GM18909 (cell line): Measurements from ENCODE around the gene CPTP.

Experiments used
- ATAC-seq: cut with Tn5 transposase; IDR thresholded peaks from one replicate; pipeline ENCODE4 v1.9.1; 2021; ENCODE audit warnings: mild to moderate bottlenecking; ENCODE audit not compliant: unreplicated experiment, poor library complexity

Gene CPTP

DNA sequence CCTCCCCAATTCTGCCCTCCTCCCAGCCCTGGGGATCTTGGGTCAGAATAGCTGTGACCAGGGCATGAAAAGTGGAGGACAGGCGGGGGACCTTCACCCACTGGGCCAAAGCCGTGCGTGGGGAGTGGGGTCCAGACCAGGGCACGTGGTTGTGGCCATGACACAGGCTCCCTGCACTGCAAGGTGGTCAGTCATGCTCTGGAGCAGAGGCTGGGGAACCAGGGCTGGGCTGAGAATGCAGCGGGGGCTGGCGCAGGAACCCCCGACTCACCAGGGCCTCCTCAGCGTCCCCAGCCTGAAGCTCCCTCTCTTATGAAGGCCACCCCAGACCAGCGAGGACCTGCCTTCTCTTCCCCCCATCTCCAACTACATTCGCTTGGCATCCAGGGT, 21.9 kb downstream of the CPTP start:
- ATAC-seq: no peak

DNA sequence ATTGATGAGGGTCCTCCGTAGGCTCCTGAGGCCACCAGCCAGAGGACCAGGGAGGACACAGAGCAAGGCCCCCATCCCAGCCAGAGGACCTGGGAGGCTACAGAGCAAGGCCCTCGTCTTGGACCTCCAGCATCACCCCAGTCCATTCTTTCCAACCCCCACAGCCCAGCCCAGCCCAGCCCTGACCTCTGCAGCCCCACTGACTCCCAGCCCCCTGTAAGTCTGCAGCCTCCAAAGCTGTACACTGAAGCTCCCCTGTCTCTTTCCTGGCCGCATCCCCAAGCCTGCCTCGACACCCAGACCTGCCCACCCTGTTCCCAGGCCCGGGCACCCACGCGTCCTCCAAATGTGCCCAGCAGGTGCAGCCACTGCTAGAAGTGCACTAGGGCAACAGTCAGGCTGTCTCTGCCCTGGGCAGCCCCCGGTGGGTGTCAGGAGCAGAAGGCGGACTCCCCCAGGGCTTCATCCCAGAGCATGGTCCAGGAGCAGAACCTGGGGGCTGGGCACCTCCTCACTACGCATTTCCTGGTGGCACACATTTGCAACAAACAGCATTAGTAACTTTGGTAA, 22.5 kb downstream of the CPTP start:
- no peak for ATAC-seq

DNA sequence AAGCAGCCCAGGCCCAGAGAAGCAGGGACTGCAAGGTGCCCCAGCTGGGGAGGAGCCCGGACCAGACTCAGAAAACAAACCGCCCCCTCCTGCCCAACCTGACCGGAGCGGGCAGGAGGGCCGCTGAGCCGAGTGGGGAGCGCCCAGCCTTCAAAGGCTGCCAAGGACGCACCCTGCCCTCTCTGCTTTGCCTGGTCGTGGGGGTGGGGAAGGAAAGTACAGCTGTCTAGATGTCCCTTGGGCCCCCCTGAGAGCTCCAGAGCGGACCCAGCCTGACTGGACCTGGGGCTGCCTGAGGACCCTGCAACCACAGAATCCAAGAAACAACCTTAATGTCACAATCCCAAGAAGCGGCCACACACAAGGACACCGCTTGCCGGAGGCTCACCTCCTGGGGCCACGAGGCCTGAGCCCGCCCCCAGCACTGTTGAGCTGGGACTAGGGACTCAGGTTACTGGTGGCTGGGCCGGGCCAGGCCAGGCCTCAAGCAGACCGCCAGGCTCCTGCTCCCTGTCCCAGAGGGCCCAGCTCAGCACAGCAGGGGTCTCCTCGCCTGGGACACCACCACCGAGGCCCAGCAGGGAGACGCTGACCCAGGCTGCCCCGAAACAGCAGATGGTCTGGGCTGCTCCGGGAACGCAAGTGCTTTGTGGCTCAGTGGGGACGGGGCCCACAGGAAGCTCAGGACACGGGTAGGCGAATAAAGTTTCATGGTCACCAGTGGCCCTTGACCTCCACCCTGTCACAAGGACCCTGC, 23.2 kb downstream of the CPTP start:
- no peak for ATAC-seq

DNA sequence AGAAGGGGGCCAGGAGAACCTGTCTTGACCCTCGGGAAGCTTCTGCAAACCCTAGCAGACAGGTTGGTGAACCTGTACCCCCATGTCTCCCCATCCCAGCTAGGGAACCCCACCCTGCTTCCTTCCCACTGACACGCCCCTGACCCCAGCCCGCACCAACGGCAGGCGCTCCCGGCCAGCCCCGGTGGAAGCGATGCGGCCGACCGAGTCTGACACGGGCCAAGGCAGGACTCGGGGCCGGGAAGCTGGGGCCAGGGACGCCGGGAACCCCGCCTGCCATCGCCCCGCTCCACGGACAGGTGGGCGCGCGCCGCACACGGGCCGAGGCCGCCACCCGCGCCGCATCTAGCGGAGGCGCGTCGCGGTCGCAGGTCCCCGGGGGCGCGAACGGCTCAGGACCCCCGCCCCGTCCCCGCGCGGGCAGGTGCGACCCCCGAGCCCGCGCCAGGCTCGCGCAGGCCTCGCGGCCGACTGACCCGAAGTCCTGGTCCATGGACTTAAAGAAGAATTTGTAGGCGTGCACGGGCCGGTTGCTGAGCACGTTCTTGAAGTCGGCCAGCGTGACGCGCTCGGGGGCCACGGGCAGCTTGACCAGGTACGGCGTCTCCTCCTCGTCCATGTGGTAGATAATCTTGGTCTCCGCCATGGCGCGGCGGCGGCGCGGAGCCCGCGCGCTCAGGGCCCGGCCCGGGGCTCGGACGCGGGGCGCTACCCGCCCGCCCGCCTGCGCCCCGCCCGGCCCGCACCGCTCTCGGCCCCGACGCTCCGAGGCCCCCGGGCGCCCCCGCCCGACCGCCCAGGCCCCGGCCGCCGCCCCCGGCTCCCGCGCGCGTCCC, 24.0 kb downstream of the CPTP start:
- peak; percentile 30 for ATAC-seq

DNA sequence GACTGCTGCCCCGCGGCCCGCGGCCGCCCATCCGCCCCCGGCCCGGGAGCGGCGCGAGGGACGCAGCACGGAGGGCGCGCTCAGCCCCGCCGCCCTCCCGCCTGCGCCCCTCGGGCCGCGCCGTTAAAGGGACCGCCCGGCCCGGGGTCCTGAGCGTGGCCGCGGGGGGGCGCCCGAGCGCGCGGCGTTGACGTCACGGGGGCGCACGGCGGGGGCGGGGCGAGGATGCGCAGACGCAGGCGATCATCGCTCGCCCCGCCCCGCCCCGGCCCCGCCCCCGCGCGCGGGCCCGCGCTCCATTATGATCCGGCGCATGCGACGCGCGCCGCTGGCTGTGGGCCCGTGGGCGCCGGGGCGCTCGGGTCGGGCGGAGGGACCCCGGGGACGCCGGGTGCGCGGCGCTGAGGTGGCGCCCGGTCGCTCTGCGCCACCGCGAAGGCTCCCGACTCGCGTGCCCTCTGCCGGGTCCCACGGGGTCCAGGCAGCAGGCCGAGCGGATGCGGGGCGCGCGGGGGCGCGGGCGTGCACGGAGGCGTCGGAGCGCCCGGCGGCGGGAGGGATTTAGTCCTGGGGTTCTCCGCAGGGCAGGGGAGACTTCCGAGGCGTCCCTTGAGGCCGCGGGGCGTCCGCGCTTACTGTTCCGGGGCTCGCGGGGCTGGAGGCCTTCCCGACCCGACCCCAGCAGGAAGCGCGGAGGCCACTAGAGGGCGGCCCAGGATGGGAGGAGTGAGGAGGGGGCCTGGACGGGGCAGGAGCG, 24.8 kb downstream of the CPTP start, which contains the start of gene DVL1:
DVL1 (minus strand) TSS at position 163 of the 757 bp plus-strand sequence. CDS start 353 bp downstream, outside the sequence.
- peak; percentile 61 for ATAC-seq

DNA sequence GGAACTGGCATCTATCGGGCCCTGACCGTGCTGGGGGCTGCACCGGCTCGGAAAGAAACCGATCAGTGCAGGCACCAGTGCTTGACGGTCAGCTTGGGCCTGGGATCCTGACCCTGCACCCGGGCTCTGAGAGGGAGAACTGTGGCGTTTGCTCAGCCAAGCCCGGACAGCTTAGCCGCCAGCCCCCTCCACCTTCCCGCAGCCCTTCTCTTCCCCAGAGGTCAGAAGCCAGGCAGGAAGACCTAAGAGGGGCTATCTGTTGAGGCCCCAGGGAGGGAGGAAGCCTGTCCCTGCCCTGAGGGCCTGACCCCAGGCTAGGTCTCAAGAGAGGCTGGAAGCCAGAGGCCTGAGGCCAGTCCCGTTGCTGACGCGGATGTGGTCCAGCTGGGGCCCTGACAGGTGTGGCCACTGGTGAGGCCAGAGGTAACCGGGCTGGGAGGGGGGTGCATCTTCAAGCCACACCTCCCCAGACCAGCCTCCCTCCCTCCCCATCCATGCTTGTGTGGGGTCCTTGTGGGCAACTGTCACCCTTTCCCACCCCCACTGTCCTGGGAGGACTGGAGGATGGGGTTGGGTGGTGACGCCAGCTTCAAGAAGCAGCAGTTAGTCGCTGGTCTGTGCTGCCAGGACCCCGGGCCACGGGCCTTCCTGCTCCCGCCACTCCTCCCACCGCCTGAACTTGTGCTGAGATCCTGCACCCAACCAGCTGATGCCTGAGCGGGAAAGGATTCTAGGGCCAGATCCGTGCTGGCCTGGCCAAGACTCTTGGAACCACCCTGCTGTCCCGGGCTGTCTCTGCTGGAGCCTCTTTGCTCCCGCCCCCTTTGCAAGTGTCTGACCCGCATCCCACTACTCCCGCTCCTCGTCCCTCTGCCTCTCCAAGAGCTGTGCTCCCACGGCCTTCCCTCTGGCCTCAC, 27.2 kb downstream of the CPTP start:
- ATAC-seq: no peak

DNA sequence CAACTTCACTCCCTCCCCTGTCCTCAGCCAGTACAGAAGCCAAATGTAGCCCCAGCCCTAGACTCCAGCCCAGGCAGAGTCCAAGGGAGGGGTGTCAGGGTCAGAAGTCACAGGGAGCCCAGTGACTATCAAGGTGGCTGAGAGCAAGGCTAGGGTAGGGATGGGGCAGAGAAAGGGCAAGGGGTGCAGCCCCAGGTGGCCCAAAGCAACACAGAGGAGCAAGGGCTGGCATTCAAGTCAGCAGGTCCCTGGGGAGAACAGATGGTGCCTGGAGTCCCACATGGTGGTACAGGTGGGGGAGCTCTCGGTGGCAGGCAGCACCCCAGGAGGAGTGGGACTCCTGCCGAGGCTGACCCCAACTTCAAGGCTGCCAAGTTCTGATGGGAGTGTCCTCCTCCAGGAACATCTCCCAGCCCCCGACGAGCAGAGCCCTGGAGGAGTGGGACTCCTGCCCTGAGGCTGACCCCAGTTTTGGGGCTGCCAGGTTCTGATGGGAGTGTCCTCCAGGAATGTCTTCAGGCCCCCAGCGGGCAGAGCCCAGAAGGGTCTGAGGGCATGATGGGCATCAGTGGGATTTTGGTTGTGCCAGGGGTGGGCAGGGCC, 28.3 kb downstream of the CPTP start:
- no peak for ATAC-seq

DNA sequence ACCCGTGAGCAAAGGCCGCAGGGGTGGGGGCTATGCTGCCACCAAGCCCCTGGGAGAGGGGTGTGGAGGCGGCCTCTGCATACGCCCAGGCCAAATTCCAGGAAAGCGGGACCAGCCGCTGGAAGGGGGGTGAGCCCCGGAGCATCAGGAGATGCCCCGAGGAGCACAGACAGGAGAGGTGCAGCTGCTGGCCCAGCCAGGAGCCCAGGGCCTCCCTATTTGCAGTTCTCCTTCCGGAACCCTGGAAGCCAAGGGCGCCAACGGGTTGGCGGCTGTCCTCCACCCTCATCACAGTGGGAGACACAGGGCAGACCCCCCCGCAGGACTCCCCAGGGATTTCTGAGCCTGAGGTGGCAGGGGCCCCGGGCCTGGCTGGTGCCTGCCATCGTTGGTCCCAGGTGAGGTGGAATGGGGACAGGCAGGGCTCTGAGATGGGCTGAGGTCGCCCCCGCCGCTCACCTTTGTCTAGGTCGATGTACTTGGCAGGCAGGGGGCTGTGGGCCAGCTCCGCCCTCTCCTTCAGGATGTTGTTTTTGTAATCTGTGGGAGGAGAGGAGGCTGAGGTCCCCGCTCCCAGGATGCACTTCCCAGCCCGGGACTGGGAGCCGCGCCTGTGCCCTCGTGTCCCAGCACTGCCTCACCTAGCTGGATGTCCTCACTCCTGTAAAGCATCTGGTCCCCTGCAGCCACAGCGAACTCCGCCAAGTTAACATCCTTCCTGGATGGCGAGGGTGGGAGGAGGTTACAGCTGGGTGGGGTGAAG, 29.0 kb downstream of the CPTP start:
- ATAC-seq: no peak

DNA sequence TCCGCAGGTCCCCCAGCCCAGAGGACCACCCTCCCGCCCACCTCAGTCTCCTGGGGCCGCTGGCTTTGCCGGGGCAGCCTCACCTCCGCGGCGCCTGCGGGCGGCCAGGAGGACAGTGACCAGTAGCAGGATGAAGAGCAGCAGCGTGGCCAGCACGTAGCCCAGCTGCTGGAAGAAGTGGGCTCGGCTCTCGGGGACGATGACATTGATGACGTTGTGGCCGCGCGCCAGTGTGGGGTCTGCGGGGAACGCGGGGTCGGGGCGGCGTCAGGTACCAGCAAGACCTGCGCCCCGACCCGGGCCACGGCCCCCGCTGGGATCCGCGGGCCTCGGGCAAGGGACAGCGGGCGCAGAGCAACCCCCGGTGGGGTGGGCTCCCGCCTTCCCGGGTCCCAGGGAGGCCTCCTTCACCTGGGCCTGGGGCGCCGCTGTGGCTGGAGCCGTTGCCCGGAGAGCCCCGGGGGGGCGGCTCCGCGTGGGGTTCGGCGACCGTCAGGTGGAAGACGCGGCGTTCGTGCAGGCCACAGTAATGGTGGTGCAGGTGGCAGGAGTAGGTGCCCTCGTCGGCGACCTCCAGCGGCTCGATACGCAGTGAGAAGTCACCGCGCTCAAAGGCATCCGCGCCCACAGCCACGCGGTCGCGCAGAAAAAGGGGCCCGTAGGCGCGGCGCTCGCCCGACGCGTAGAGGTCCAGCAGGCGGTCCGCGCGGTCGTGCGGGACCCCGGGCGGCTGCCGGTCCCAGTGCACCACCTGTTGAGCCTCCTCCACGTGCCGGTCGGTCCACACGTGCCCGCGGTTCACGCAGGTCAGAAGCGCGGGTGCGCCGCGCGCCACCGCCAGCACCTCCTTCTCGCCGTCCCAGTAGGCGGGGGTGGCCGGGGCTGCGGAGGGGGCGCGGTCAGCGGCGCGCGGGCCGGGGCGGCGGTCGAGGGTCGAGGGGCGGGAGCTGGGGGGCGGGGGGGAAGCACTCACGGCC, 30.0 kb downstream of the CPTP start:
- ATAC-seq: no peak

DNA sequence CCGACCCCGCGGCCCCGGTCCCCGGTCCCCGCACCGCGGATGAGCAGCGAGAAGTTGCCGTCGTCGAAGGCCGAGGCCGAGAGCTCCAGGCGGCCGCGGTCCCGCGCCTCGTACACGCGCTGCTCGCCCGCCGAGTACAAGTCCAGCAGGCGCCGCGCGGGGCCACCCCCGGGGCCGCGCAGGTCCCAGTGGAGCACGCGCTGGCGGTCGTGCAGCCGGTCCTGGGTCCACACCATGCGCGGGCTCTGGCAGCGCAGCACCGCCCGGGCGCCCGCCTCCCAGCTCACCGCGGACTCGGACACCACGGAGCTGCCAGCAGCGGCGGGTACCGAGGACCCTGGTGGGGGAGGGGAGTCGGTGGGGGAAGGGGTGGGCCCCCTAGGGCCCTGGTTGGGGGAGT, 30.8 kb downstream of the CPTP start:
- no peak for ATAC-seq

DNA sequence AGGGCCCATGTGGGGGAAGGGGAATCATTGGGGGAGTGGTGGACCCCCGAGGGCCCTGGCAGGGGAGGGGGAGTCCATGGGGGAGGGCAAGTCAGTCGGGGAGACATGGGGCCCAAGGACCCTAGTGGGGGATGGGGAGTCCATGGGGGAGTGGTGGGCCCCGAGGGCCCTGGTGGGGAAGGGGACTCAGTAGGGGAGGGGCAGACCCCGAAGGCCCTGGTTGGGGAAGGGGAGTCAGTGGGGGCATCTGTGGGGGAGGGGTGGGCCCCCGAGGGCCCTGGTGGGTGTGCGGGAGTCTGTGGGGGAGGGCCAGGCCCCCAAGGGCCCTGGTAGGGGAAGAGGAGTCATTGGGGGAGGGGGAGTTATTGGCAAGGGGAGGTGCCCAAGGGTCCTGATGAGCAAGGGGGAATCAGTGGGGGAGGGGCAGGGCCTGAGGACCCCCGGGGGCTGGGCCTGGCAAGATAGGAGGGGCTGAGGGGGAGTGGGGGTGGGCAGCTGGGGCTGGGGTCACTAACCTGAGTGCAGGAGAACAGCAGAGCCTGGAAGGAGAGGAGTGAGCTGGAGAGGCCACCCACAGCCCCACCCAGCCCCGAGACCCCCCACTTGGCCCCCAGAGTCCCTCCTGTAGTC, 31.7 kb downstream of the CPTP start:
- no peak for ATAC-seq

DNA sequence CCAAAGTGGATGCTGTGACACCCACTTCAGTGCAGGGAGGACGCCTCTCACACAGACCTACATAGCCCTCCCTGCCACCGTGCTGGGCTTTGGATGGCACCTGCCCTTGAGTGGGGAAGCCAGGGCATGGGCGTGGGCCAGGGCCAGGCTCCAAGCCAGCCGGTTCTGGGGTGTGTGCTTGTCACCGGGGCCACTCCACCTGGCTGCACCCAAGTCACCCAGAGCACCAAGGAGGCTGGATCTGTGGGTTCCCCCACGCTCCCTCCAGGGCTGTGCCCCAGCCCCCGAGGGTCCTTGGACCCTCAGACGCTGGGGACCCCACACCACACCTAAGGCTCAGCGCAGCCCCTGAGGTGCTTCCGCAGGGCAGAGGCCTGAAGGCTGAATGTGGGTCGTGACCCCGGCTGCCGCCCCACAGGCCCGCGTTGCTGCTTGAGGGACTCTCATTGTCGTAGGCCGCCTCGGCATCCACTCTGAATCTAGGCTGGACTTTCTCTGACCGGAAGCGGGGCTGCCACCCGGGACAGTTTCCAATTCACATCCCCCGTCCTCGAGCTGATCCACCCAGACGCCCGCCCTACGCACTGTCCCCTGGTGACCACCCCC, 32.3 kb downstream of the CPTP start:
- no peak for ATAC-seq

DNA sequence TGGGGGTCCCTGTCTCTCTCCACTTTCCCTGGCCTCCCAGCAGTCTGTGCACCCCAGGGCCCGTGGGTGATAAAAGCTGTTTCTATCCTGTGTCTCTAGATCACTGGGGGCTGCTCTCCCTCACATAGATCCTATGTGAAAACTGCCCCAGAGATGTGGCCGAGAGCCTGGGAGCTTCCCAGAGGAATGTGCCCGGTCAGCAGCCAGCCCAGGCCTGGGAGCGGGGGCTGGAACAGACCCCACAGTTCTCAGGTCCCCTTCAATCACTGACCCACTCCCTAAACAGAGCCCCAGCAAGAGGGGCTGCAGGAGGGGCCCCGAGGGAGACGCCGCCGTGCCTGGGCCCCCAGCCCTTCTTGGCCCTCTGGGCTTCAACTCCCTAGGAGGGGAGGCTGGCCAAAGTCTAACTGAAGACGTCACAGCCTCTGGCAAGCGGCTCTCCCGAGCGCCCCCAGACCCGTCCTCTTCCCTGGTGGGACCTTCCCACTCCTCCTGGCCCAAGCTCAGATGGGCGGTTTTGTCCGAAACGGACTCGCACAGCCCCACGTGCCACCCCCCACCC, 33.4 kb downstream of the CPTP start:
- no peak for ATAC-seq

DNA sequence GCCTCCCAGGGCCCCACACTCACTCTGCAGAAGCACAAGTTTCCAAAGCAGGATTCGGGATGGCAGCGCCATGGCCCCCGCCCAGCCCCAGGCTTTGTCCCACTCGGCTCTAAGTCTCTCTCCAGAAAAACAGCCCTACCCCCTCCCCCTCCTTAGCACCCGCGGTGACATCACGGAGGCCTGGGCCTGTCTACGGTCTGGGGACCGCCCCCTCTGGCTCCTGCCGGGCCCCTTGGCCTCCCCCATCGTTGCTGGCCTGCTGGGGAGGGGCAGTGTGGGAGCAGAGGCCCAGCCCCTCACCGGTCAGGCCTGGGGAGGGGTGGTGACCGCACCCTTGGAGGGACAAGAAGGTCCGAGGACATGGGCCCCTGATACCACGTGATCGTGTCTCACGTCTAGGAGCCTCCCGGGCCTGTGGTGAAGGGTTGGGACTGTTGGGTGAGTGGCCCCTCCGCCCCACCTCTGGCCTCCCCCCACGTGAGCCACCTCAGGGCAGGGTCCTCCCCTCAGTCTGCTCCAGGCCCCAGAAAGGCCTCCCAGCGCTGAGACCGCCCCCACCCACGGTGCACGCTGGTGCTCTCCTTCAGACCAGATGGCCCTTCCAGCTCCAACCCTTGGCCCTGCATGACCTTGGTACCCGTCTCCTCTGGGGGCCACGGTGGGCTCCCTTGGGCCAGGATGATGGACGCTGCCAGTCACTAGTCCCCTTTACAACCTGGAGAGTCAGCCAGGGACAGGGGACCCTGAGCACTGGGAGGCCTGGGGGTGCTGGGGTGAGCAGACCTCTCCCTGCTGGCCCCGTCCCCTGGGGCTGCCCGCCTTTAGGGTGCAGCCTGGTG, 34.0 kb downstream of the CPTP start, which contains the start of gene MXRA8:
MXRA8 (minus strand) TSS at position 123 of the 839 bp plus-strand sequence; CDS start at position 72, 51 bp downstream.
- no peak for ATAC-seq

DNA sequence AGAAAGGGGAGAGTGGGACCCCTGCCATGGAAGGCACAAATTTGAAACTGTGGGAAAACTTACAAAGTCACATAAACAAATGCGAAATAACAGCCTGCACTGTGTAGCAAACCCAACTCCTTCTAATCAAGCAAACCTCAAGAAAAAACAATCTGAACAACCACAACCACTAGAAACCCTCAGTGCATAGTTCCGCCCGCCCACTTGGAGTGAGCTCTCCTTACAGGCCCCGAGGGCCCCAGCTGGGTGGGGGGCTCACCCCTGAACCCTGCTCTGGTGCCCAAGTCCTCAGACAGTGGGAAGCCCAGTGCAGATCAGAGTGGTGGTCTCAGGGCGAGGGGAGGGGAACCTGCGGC, 34.7 kb downstream of the CPTP start:
- ATAC-seq: no peak
